ENCODE data around the gene VPS13D. TPM values are rescaled to one million over a fixed set of nuclear protein-coding genes. Genes with fewer than 3 reads are reported as not detected.

The VPS13D gene
- total and polyA plus RNA-seq, 3 donors from 2014 or later: 51.9 to 125 (median 86.8) TPM

GRCh38 chr1:12398479-12398878 is 168.6 kb downstream of the VPS13D start:
- Histone ChIP-seq H3K36me3 (ENCODE audit: low read depth, missing control alignments) (no peaks in the 10 kb centered on the region), H3K27ac (no peak overlapping the region), H3K4me3 (no peak overlapping the region), H3K4me1 (peaks cover 14% of the 10 kb centered on the region), H3K27me3 (no peaks in the 10 kb centered on the region), H3K9me3 (no peaks in the 10 kb centered on the region)
- no peak for DNase-seq
- TF ChIP-seq POLR2A (IDR thresholded peaks at IDR 0.05) (no peak), CTCF (IDR thresholded peaks at IDR 0.05) (no peak)
- intact Hi-C loops (cut with DNase I; ENCODE audit: low total_unique reads): no loop called here
- 64 to 71% methylated on average over 6 of the region's 6 CpGs for WGBS, 2 donors

DNA sequence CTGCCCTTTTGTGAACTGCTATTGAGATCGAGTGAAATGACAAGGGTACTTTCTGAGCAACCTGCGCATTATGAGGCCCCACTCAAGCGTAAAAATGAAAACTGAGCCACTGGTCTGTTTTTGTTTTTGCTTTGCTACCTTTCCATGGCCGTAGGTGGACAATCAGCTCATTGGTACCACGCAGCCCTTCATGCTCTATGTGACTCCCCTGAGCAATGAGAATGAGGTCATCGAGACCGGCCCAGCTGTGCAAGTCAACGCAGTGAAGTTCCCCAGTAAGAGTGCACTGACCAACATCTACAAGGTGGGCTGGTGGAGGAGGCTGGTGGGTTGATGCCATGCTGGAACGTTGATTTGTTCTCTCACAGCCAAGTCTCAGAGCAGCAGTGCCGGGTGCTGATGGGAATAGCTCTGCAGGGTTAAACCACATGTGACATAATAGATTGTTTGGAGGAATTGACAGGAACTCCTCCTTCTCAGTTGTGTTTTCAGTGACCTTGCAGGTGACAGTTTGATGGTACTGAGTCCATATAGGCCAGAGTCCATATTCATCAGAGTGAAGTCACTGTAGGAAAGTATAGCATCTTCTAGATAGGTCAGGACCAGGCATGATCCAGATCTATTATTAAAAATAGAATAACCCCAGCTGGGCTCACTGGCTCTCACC is 170.3 kb downstream of the VPS13D start:
- no peaks in the 10 kb centered on the region for H3K36me3 ChIP-seq (ENCODE audit: low read depth, missing control alignments)
- no peaks in the 10 kb centered on the region for H3K9me3 ChIP-seq
- WGBS, 2 donors: 92 to 96% methylated on average over 6 to 10 of the region's 10 CpGs
- no peak overlapping the region for H3K27ac ChIP-seq
- no peak overlapping the region for H3K4me3 ChIP-seq
- no peaks in the 10 kb centered on the region for H3K27me3 ChIP-seq
- TF ChIP-seq POLR2A (IDR thresholded peaks at IDR 0.05): no peak
- TF ChIP-seq CTCF (IDR thresholded peaks at IDR 0.05): no peak
- DNase-seq: no peak
- H3K4me1 ChIP-seq: peaks cover 14% of the 10 kb centered on the region
- intact Hi-C loops (cut with DNase I; ENCODE audit: low total_unique reads): loop anchor here (10.0 kb wide), 1 partner anchor 215 kb away; the partner anchor contains the start of gene DHRS3

DNA sequence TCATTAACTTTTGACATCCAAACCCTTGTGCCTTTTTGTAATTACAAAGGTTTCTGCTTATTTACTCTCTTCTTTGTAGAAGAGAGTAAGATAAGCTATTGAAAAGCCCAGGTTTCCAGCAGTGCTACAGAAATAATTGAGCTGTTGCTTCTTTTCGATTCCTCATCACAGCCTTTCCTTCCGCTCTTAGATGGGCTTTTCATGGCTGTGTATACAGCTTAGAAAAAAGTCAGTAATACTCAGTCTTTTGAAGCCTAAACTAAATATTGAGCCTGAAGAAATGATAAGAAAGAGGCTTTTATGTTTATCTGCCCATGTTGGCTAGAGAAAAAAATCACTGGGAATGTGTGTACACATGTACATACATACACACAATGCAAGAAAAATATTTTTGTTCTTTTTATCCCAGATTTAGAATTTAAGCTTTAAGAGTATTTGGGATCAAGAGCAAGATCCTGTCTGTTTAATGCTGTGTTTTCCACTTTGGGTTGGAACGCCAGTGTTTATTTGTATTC is 172.4 kb downstream of the VPS13D start:
- Histone ChIP-seq H3K4me1 (peaks cover 26% of the 10 kb centered on the region), H3K27ac (no peak overlapping the region), H3K4me3 (no peak overlapping the region), H3K9me3 (no peaks in the 10 kb centered on the region), H3K27me3 (no peaks in the 10 kb centered on the region), H3K36me3 (ENCODE audit: low read depth, missing control alignments) (no peaks in the 10 kb centered on the region)
- TF ChIP-seq CTCF (IDR thresholded peaks at IDR 0.05): no peak
- no peak for TF ChIP-seq POLR2A (IDR thresholded peaks at IDR 0.05)
- no peak for DNase-seq
- intact Hi-C loops (cut with DNase I; ENCODE audit: low total_unique reads): loop anchor here (10.0 kb wide), 1 partner anchor 213 kb away; the partner anchor contains the start of gene DHRS3
- 90 to 91% methylated on average over 3 of the region's 3 CpGs for WGBS, 2 donors

- no peaks in the 10 kb centered on the region for H3K36me3 ChIP-seq (ENCODE audit: low read depth, missing control alignments)
- no peak for DNase-seq
- H3K9me3 ChIP-seq: no peaks in the 10 kb centered on the region
- intact Hi-C loops (cut with DNase I; ENCODE audit: low total_unique reads): loop anchor here (10.0 kb wide), 1 partner anchor 212 kb away; the partner anchor contains the start of gene DHRS3
- no peaks in the 10 kb centered on the region for H3K27me3 ChIP-seq
- H3K27ac ChIP-seq: no peak overlapping the region
- WGBS, 2 donors: 100% methylated on average over 1 of the region's 1 CpG
- H3K4me1 ChIP-seq: peaks cover 22% of the 10 kb centered on the region
- no peak overlapping the region for H3K4me3 ChIP-seq
- TF ChIP-seq POLR2A (IDR thresholded peaks at IDR 0.05): no peak
- TF ChIP-seq CTCF (IDR thresholded peaks at IDR 0.05): no peak
These were observed 173.0 kb downstream of the VPS13D start for GRCh38 chr1:12402842-12403241.

Data from testis (tissue), 3 donors.